Measurements from ENCODE around the gene CMIP. TPM values are rescaled to one million over a fixed set of nuclear protein-coding genes. Genes with fewer than 3 reads are reported as not detected.

CMIP gene
- total and polyA plus RNA-seq, 3 experiments from 2014 or later: 1.0 to 24.4 (median 23.6) TPM

DNA sequence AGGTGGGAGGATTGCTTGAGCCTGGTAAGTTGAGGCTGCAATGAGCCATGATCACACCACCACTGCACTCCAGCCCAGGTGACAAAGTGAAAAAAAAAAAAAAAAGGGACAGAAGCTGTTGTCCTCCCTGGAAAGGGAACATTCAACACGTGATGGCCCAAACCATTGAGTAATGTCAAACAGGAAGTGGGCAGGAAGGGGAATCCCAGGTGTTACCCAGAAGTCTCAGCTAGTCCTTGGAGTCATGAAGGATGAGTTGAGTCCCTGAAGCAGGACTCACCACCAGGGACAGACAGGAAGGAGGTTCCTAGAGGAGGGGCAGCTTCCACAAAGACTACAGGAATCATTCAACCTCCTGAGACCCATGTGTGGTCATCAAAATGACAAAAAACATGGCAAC is 19.8 kb upstream of the CMIP start:
- Mint-ChIP-seq H3K27me3 (no peaks in the 10 kb centered on the region), H3K27ac (peak overlapping the region in 3 of 8 donors; percentile 66 to 76 (median 68)), H3K4me3 (no peak overlapping the region), H3K9me3 (peaks cover 0 to 1% (median 0%) of the 10 kb centered on the region in 5 donors), H3K4me1 (peaks cover 8 to 19% (median 15%) of the 10 kb centered on the region in 3 donors), H3K36me3 (no peaks in the 10 kb centered on the region)
- DNase-seq: peak in 2 of 5 donors; percentile 17 to 19
- CTCF ChIA-PET: interaction anchor here (1.0 kb wide), 1 partner anchor 73 kb away, joined by 3 read pairs; no protein-coding TSS in a partner anchor
- POLR2A ChIA-PET: no interaction called here
- Histone ChIP-seq H3K4me3 (ENCODE audit: low read length) (no peak overlapping the region), H3K36me3 (ENCODE audit: insufficient read depth, low read length) (no peaks in the 10 kb centered on the region), H3K27ac (ENCODE audit: low read depth, low read length) (no peak overlapping the region), H3K4me1 (ENCODE audit: insufficient read depth, low read length) (peaks cover 7% of the 10 kb centered on the region), H3K9me3 (ENCODE audit: low read length) (no peaks in the 10 kb centered on the region), H3K27me3 (ENCODE audit: insufficient read depth, low read length, poor library complexity, severe bottlenecking) (no peaks in the 10 kb centered on the region)

DNA sequence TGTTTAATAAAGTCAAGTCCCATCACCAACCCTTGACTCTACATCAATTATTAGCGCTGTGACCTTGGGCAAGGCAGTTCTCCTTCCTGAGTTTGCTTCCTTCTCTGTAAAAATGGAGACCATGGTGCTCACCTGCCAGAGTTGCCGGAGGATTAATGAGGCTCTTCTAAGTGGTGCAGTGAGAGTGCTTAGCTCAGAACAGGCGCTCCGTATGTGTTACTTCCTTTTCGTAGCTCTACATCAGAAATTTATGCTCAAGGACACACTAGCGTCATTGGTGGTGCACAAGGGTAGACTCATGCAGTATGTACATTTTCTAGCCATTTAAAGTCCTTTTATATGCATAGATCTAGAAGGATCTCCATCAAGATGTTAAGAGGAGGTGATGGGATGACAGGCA is 17.4 kb upstream of the CMIP start:
- no peak overlapping the region for H3K4me3 ChIP-seq (ENCODE audit: low read length)
- H3K9me3 ChIP-seq (ENCODE audit: low read length): no peaks in the 10 kb centered on the region
- Mint-ChIP-seq H3K27ac (peak overlapping the region in 2 of 8 donors; percentile 27 to 41), H3K4me1 (peaks cover 8 to 19% (median 15%) of the 10 kb centered on the region in 3 donors), H3K27me3 (no peaks in the 10 kb centered on the region), H3K9me3 (no peaks in the 10 kb centered on the region), H3K4me3 (no peak overlapping the region), H3K36me3 (no peaks in the 10 kb centered on the region)
- H3K27ac ChIP-seq (ENCODE audit: low read depth, low read length): no peak overlapping the region
- H3K4me1 ChIP-seq (ENCODE audit: insufficient read depth, low read length): peaks cover 7% of the 10 kb centered on the region
- no peaks in the 10 kb centered on the region for H3K27me3 ChIP-seq (ENCODE audit: insufficient read depth, low read length, poor library complexity, severe bottlenecking)
- ChIA-PET CTCF (no interaction called here), POLR2A (no interaction called here)
- DNase-seq: no peak
- no peaks in the 10 kb centered on the region for H3K36me3 ChIP-seq (ENCODE audit: insufficient read depth, low read length)

DNA sequence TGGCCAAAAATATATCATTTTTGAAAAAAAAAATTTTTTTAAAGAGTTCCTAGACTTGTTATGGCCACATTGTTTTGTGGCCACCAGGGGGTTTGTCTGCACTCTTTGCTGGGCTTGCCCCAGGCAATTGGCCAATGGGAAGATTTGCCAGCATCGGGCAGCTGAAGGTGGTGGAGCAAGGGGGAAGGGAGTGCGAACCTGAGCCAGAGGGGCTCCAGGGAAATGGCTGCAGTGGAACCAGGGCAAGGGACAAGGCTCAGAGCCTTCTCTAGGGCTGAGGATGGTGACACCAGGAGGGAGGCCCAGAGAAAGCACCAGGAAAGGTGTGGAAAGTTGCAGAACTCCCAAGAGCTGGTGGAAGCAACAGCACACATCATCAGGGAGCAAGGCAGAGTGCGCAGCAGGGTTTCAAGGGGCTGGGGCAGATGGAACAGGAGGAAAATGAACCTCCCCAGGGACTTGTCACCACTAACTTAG is 15.5 kb upstream of the CMIP start:
- no peak overlapping the region for H3K4me3 ChIP-seq (ENCODE audit: low read length)
- Mint-ChIP-seq H3K9me3 (no peaks in the 10 kb centered on the region), H3K27me3 (no peaks in the 10 kb centered on the region), H3K4me1 (peaks cover 8 to 19% (median 14%) of the 10 kb centered on the region in 3 donors), H3K4me3 (peak overlapping the region in 1 of 7 donors; percentile 74), H3K27ac (peak overlapping the region in 4 of 8 donors; percentile 37 to 93 (median 56)), H3K36me3 (no peaks in the 10 kb centered on the region)
- H3K27ac ChIP-seq (ENCODE audit: low read depth, low read length): no peak overlapping the region
- no peaks in the 10 kb centered on the region for H3K9me3 ChIP-seq (ENCODE audit: low read length)
- POLR2A ChIA-PET: no interaction called here
- DNase-seq: no peak
- no peaks in the 10 kb centered on the region for H3K36me3 ChIP-seq (ENCODE audit: insufficient read depth, low read length)
- no peaks in the 10 kb centered on the region for H3K27me3 ChIP-seq (ENCODE audit: insufficient read depth, low read length, poor library complexity, severe bottlenecking)
- CTCF ChIA-PET: interaction anchor here (0.6 to 1.2 kb wide), 3 partner anchors 102 to 286 kb away, joined by 3 to 6 read pairs (median 3); no protein-coding TSS in a partner anchor
- peaks cover 7% of the 10 kb centered on the region for H3K4me1 ChIP-seq (ENCODE audit: insufficient read depth, low read length)

DNA sequence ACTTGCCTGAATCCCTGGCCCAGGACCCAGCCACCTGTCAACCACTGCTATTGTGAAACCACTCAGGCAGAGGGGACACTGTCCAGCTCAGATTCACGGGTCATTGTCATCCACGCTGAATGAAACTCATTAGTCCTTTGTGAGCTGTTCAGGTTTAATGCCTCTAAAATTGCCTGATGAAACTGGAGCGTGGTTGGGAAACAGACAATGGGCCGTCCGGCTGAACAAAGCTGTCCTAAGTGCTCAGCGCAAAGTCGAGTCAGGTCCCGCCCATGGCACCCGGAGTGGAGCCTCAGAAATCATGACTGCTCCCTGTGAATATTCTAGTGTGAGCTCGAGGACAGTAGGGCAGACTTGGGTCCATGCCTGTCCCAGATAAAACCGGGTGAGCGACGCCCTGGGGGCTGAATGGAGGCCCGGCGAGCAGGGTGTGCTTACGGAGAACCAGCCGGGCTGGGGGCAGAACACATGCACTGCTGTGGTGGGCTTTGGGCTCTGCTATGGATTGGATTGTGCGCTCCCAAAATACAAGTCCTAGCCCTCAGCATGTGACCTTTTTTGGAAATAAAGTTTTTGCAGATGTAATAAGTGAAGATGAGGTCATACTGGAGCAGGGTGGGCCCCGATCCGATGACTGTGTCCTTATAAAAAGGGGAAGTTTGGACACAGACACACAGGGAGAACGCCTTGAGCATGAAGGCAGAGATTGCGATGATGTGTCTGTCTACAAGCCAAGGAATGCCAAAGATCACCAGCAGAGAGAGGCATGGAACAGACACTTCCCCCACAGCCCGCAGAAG is 12.9 kb upstream of the CMIP start:
- no peaks in the 10 kb centered on the region for H3K4me1 ChIP-seq (ENCODE audit: insufficient read depth, low read length)
- H3K27me3 ChIP-seq (ENCODE audit: insufficient read depth, low read length, poor library complexity, severe bottlenecking): no peaks in the 10 kb centered on the region
- no peak overlapping the region for H3K27ac ChIP-seq (ENCODE audit: low read depth, low read length)
- DNase-seq: no peak
- peak overlapping the region in 1 of 8 donors; percentile 38 for H3K27ac Mint-ChIP-seq
- no peak overlapping the region for H3K4me3 ChIP-seq (ENCODE audit: low read length)
- ChIA-PET POLR2A (no interaction called here), CTCF (no interaction called here)
- H3K4me3 Mint-ChIP-seq: no peak overlapping the region
- H3K36me3 ChIP-seq (ENCODE audit: insufficient read depth, low read length): no peaks in the 10 kb centered on the region
- no peaks in the 10 kb centered on the region for H3K9me3 Mint-ChIP-seq
- H3K9me3 ChIP-seq (ENCODE audit: low read length): no peaks in the 10 kb centered on the region
- no peaks in the 10 kb centered on the region for H3K36me3 Mint-ChIP-seq
- peaks cover 0 to 4% (median 2%) of the 10 kb centered on the region in 3 donors for H3K4me1 Mint-ChIP-seq
- H3K27me3 Mint-ChIP-seq: peaks cover 0 to 3% of the 10 kb centered on the region in 2 donors

DNA sequence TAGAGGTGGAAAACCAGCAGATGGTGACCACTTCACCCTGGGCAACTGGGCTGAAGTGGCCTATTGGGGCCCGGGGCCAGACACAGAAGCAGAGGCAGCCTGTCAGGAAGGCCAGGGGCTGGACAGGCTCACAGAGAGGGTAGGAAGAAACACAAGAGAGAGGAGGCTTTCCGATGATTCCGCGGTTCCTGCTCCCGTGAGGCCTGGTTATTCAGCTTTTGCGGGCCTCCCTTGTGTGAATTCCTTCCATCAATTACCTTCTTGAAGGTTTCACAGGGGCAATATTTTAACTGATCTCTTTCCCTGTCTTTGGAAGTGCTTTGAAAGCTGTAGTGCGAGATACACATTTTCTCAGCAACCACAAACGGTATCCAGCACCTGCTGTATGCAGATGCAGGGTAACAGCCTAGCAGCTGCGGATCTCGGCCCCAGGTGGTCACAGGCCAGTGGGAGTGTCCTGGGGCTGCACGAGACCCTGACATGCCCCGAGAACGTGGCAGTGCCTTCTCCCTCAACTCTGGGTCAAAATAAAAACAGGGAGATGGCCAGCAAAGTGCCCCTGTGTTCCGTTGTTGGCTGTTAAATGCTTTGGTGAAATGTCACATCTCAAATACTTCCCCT is 11.6 kb upstream of the CMIP start:
- CTCF ChIA-PET: no interaction called here
- H3K36me3 Mint-ChIP-seq: no peaks in the 10 kb centered on the region
- peaks cover under 1 to 3% of the 10 kb centered on the region in 2 donors for H3K27me3 Mint-ChIP-seq
- POLR2A ChIA-PET: no interaction called here
- DNase-seq: no peak
- no peak overlapping the region for H3K27ac ChIP-seq (ENCODE audit: low read depth, low read length)
- no peaks in the 10 kb centered on the region for H3K4me1 ChIP-seq (ENCODE audit: insufficient read depth, low read length)
- peaks cover 2 to 5% (median 3%) of the 10 kb centered on the region in 3 donors for H3K4me1 Mint-ChIP-seq
- H3K4me3 Mint-ChIP-seq: no peak overlapping the region
- no peaks in the 10 kb centered on the region for H3K9me3 ChIP-seq (ENCODE audit: low read length)
- H3K36me3 ChIP-seq (ENCODE audit: insufficient read depth, low read length): no peaks in the 10 kb centered on the region
- no peak overlapping the region for H3K4me3 ChIP-seq (ENCODE audit: low read length)
- H3K27ac Mint-ChIP-seq: no peak overlapping the region
- no peaks in the 10 kb centered on the region for H3K9me3 Mint-ChIP-seq
- no peaks in the 10 kb centered on the region for H3K27me3 ChIP-seq (ENCODE audit: insufficient read depth, low read length, poor library complexity, severe bottlenecking)

DNA sequence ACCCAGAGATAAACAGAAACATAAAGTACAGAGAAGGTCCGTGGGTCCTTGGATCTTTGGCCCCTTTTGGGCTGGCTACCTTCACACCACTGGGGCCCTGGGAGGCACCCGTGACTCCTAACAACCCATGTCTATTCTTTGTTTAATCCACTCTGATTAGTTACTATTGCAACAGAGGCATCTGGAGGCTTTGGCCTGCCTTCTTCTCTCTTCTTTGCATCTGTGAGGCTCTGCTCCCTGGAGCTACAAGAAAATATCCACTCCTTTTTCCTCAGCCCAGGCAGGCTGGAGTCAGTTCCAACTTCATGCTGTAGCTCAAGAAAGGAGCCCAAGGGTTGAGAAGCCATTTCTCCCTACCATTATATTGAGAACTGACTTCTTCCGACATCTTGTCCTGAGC is 9.5 kb upstream of the CMIP start:
- no peak overlapping the region for H3K4me3 Mint-ChIP-seq
- no peak overlapping the region for H3K4me3 ChIP-seq (ENCODE audit: low read length)
- H3K9me3 ChIP-seq (ENCODE audit: low read length): no peaks in the 10 kb centered on the region
- H3K4me1 Mint-ChIP-seq: peaks cover 5 to 9% (median 7%) of the 10 kb centered on the region in 3 donors
- POLR2A ChIA-PET: interaction anchor here (0.7 kb wide), 1 partner anchor 85 kb away, joined by 3 read pairs; no protein-coding TSS in a partner anchor
- no peaks in the 10 kb centered on the region for H3K4me1 ChIP-seq (ENCODE audit: insufficient read depth, low read length)
- DNase-seq: no peak
- no peaks in the 10 kb centered on the region for H3K36me3 ChIP-seq (ENCODE audit: insufficient read depth, low read length)
- CTCF ChIA-PET: interaction anchor here (0.6 kb wide), 1 partner anchor 188 kb away, joined by 3 read pairs; no protein-coding TSS in a partner anchor
- peak overlapping the region in 2 of 8 donors; percentile 39 to 54 for H3K27ac Mint-ChIP-seq
- peaks cover 3 to 5% of the 10 kb centered on the region in 2 donors for H3K27me3 Mint-ChIP-seq
- no peaks in the 10 kb centered on the region for H3K36me3 Mint-ChIP-seq
- H3K9me3 Mint-ChIP-seq: no peaks in the 10 kb centered on the region
- H3K27me3 ChIP-seq (ENCODE audit: insufficient read depth, low read length, poor library complexity, severe bottlenecking): no peaks in the 10 kb centered on the region
- H3K27ac ChIP-seq (ENCODE audit: low read depth, low read length): no peak overlapping the region

DNA sequence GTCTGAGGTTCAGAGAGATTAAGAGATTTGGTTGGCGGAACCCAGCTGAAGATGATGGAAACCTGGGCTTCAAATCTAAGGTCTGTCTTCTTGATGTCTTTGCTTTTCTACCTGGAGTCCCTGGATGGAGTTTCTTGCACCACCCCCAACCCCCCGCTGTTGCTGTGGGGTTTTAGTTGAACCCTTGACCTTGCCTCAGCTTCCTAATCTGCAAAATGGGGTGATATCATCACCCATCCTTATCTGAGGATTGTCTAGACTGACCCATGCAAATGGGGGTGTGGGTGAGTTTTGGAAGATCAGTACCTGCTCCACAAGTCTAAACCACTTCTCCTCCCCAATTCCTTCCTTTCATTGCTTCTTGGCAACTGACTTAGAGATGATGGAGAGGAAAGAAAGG is 9.0 kb upstream of the CMIP start:
- peaks cover 3 to 5% of the 10 kb centered on the region in 2 donors for H3K27me3 Mint-ChIP-seq
- H3K27ac Mint-ChIP-seq: peak overlapping the region in 2 of 8 donors; percentile 17 to 54
- DNase-seq: no peak
- Histone ChIP-seq H3K9me3 (ENCODE audit: low read length) (no peaks in the 10 kb centered on the region), H3K27ac (ENCODE audit: low read depth, low read length) (no peak overlapping the region), H3K4me1 (ENCODE audit: insufficient read depth, low read length) (no peaks in the 10 kb centered on the region), H3K27me3 (ENCODE audit: insufficient read depth, low read length, poor library complexity, severe bottlenecking) (no peaks in the 10 kb centered on the region), H3K36me3 (ENCODE audit: insufficient read depth, low read length) (no peaks in the 10 kb centered on the region), H3K4me3 (ENCODE audit: low read length) (no peak overlapping the region)
- H3K9me3 Mint-ChIP-seq: no peaks in the 10 kb centered on the region
- H3K4me1 Mint-ChIP-seq: peaks cover 5 to 9% (median 7%) of the 10 kb centered on the region in 3 donors
- POLR2A ChIA-PET: interaction anchor here (0.7 kb wide), 1 partner anchor 85 kb away, joined by 3 read pairs; no protein-coding TSS in a partner anchor
- CTCF ChIA-PET: interaction anchor here (0.6 kb wide), 2 partner anchors 50 to 188 kb away, joined by 3 read pairs; no protein-coding TSS in a partner anchor
- no peak overlapping the region for H3K4me3 Mint-ChIP-seq
- no peaks in the 10 kb centered on the region for H3K36me3 Mint-ChIP-seq

DNA sequence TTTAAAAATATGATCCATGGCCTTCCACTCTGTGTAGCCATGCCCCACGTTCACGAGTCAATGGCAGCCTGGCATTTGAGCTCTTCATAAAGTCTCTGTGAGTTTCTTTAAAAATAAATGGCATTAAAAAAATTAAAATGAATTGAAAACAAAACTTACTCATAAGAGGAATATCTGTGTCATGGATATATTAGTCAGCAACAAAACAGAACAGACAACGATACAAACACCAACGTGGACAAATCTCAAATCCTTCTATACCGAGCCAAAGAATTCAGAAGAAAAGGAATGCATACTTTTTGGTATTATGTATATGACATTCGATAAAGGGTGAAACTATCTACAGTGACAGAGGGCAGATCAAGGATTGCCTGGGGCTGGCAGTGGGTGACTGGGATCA is 8.2 kb upstream of the CMIP start:
- peaks cover 3 to 5% of the 10 kb centered on the region in 2 donors for H3K27me3 Mint-ChIP-seq
- CTCF ChIA-PET: no interaction called here

More for the DNA sequence above, 8.2 kb upstream of the CMIP start:
- no peaks in the 10 kb centered on the region for H3K36me3 Mint-ChIP-seq
- H3K9me3 Mint-ChIP-seq: no peaks in the 10 kb centered on the region
- H3K27ac ChIP-seq (ENCODE audit: low read depth, low read length): no peak overlapping the region
- no peaks in the 10 kb centered on the region for H3K9me3 ChIP-seq (ENCODE audit: low read length)
- H3K36me3 ChIP-seq (ENCODE audit: insufficient read depth, low read length): no peaks in the 10 kb centered on the region
- DNase-seq: no peak
- H3K4me3 Mint-ChIP-seq: no peak overlapping the region
- H3K4me1 ChIP-seq (ENCODE audit: insufficient read depth, low read length): no peaks in the 10 kb centered on the region
- H3K4me1 Mint-ChIP-seq: peaks cover 5 to 9% (median 7%) of the 10 kb centered on the region in 3 donors
- H3K27ac Mint-ChIP-seq: peak overlapping the region in 1 of 8 donors; percentile 68
- no peaks in the 10 kb centered on the region for H3K27me3 ChIP-seq (ENCODE audit: insufficient read depth, low read length, poor library complexity, severe bottlenecking)
- no peak overlapping the region for H3K4me3 ChIP-seq (ENCODE audit: low read length)
- POLR2A ChIA-PET: no interaction called here

All from CD8-positive, alpha-beta memory T cell (primary cell).